ENCODE measurements around the gene STARD8. TPM values are rescaled to one million over a fixed set of nuclear protein-coding genes. Genes with fewer than 3 reads are reported as not detected.

Gene STARD8
- total and polyA plus RNA-seq, 4 donors = 1.8 to 10.7 (median 8.3) TPM

DNA sequence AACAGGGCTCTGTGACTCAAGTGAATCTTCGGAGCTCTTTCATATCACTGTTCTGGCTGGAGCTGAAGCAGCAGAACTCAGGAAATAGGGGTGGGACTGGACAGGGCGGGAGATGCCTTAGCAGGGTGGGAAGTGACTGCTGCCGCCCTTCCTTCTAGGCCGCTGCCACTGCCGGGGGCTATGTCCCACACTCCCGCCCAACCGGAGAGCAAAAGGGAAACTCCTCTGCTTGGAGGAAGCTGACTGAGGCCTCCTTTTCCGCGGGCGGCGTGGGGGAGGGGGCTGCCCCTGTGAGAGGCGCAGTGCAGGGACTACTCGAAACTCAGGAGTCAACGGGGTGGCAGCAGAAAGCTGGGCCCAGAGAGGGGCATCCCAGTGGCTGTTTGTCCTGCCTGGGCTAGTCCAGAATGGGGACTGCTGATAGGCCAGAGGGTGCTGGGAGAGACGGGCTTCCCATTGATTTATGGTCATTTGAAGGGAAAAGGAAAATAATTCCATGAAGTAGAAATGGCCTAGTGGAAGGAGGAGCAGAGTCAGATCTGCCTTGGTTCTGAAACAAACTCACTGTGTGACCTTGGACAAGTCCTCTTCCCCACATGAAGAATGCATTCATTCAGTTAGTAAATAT lies 36.9 kb downstream of the STARD8 start:
- no peak overlapping the region for H3K27ac ChIP-seq (ENCODE audit: low read depth in 1 of 2, low read length in 2 of 2)
- H3K27me3 ChIP-seq (ENCODE audit: control insufficient read depth in 4 of 4, insufficient read depth in 4 of 4, low read length in 3 of 4) = no peaks in the 10 kb centered on the region
- no peak overlapping the region for H3K4me3 ChIP-seq (ENCODE audit: low read depth in 1 of 3, low read length in 3 of 3)
- H3K9me3 ChIP-seq (ENCODE audit: control insufficient read depth in 4 of 4, low read length in 3 of 4) = no peaks in the 10 kb centered on the region
- TF ChIP-seq JUND (IDR thresholded peaks at IDR 0.05) = no peak
- TF ChIP-seq, protein P1, sequence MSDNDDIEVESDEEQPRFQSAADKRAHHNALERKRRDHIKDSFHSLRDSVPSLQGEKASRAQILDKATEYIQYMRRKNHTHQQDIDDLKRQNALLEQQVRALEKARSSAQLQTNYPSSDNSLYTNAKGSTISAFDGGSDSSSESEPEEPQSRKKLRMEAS (IDR thresholded peaks at IDR 0.05) = peak; percentile 56
- TF ChIP-seq EGR1 (IDR thresholded peaks at IDR 0.05; ENCODE audit: low read depth in 2 of 2) = peak in 1 of 2 donors; percentile 29
- TF ChIP-seq NR2F2 (IDR thresholded peaks at IDR 0.05) = peak; percentile 63
- no peak overlapping the region for H3K9ac ChIP-seq (ENCODE audit: low read depth in 1 of 2, low read length in 2 of 2)
- peaks cover 0 to 7% (median 0%) of the 10 kb centered on the region in 4 donors for H3K4me1 ChIP-seq (ENCODE audit: control insufficient read depth in 4 of 4, insufficient read depth in 4 of 4, low read length in 3 of 4)
- DNase-seq (ENCODE audit: low spot score) = peak; percentile 42
- WGBS = 74% methylated on average over 15 of the region's 15 CpGs
- no peaks in the 10 kb centered on the region for H3K36me3 ChIP-seq (ENCODE audit: control insufficient read depth in 4 of 4, insufficient read depth in 3 of 4, low read depth in 1 of 4, low read length in 3 of 4)

DNA sequence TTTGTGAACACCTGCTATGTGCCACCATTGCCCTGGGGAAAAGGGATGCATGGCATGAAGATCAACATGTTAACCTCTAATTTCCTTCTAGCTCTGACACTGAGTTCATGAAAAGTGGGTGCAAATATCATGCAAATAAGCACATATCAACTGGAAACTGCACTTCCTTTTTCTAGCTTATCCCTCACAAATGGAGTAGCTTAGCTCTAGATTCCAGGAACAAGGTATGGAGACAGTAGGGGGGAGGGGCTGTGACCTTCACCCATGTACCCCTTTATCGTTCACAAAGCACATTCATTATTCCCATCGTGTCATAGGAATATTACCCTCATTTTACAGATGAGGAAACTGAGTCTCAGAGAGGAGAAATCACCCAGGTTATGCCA lies 37.4 kb downstream of the STARD8 start:
- TF ChIP-seq SP1 (IDR thresholded peaks at IDR 0.05) (no peak), NR2F2 (IDR thresholded peaks at IDR 0.05) (no peak), RXRA (IDR thresholded peaks at IDR 0.05) (no peak), TAF1 (conservative IDR thresholded peaks at IDR 0.05) (no peak), JUND (IDR thresholded peaks at IDR 0.05) (no peak), HNF4G (IDR thresholded peaks at IDR 0.05) (no peak), HNF4A (conservative IDR thresholded peaks at IDR 0.05) (no peak), FOXA1 (IDR thresholded peaks at IDR 0.05) (no peak), FOXA2 (IDR thresholded peaks at IDR 0.05) (no peak), RAD21 (IDR thresholded peaks at IDR 0.05) (no peak), EGR1 (IDR thresholded peaks at IDR 0.05; ENCODE audit: low read depth in 2 of 2) (no peak), YY1 (IDR thresholded peaks at IDR 0.05) (no peak)
- TF ChIP-seq, protein P2, sequence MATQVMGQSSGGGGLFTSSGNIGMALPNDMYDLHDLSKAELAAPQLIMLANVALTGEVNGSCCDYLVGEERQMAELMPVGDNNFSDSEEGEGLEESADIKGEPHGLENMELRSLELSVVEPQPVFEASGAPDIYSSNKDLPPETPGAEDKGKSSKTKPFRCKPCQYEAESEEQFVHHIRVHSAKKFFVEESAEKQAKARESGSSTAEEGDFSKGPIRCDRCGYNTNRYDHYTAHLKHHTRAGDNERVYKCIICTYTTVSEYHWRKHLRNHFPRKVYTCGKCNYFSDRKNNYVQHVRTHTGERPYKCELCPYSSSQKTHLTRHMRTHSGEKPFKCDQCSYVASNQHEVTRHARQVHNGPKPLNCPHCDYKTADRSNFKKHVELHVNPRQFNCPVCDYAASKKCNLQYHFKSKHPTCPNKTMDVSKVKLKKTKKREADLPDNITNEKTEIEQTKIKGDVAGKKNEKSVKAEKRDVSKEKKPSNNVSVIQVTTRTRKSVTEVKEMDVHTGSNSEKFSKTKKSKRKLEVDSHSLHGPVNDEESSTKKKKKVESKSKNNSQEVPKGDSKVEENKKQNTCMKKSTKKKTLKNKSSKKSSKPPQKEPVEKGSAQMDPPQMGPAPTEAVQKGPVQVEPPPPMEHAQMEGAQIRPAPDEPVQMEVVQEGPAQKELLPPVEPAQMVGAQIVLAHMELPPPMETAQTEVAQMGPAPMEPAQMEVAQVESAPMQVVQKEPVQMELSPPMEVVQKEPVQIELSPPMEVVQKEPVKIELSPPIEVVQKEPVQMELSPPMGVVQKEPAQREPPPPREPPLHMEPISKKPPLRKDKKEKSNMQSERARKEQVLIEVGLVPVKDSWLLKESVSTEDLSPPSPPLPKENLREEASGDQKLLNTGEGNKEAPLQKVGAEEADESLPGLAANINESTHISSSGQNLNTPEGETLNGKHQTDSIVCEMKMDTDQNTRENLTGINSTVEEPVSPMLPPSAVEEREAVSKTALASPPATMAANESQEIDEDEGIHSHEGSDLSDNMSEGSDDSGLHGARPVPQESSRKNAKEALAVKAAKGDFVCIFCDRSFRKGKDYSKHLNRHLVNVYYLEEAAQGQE (IDR thresholded peaks at IDR 0.05) = no peak
- TF ChIP-seq, protein P3, sequence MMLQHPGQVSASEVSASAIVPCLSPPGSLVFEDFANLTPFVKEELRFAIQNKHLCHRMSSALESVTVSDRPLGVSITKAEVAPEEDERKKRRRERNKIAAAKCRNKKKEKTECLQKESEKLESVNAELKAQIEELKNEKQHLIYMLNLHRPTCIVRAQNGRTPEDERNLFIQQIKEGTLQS (IDR thresholded peaks at IDR 0.05) = no peak
- TF ChIP-seq, protein P4, sequence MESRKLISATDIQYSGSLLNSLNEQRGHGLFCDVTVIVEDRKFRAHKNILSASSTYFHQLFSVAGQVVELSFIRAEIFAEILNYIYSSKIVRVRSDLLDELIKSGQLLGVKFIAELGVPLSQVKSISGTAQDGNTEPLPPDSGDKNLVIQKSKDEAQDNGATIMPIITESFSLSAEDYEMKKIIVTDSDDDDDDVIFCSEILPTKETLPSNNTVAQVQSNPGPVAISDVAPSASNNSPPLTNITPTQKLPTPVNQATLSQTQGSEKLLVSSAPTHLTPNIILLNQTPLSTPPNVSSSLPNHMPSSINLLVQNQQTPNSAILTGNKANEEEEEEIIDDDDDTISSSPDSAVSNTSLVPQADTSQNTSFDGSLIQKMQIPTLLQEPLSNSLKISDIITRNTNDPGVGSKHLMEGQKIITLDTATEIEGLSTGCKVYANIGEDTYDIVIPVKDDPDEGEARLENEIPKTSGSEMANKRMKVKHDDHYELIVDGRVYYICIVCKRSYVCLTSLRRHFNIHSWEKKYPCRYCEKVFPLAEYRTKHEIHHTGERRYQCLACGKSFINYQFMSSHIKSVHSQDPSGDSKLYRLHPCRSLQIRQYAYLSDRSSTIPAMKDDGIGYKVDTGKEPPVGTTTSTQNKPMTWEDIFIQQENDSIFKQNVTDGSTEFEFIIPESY (IDR thresholded peaks at IDR 0.05) = no peak
- TF ChIP-seq, protein P5, sequence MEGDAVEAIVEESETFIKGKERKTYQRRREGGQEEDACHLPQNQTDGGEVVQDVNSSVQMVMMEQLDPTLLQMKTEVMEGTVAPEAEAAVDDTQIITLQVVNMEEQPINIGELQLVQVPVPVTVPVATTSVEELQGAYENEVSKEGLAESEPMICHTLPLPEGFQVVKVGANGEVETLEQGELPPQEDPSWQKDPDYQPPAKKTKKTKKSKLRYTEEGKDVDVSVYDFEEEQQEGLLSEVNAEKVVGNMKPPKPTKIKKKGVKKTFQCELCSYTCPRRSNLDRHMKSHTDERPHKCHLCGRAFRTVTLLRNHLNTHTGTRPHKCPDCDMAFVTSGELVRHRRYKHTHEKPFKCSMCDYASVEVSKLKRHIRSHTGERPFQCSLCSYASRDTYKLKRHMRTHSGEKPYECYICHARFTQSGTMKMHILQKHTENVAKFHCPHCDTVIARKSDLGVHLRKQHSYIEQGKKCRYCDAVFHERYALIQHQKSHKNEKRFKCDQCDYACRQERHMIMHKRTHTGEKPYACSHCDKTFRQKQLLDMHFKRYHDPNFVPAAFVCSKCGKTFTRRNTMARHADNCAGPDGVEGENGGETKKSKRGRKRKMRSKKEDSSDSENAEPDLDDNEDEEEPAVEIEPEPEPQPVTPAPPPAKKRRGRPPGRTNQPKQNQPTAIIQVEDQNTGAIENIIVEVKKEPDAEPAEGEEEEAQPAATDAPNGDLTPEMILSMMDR (IDR thresholded peaks at IDR 0.05; ENCODE audit: low read depth, low read length, missing input control) = no peak
- TF ChIP-seq, protein P1 (IDR thresholded peaks at IDR 0.05) = no peak
- no peaks in the 10 kb centered on the region for H3K27me3 ChIP-seq (ENCODE audit: control insufficient read depth in 4 of 4, insufficient read depth in 4 of 4, low read length in 3 of 4)
- no peak overlapping the region for H3K27ac ChIP-seq (ENCODE audit: low read depth in 1 of 2, low read length in 2 of 2)
- no peaks in the 10 kb centered on the region for H3K36me3 ChIP-seq (ENCODE audit: control insufficient read depth in 4 of 4, insufficient read depth in 3 of 4, low read depth in 1 of 4, low read length in 3 of 4)
- H3K9ac ChIP-seq (ENCODE audit: low read depth in 1 of 2, low read length in 2 of 2) = no peak overlapping the region
- peaks cover 0 to 7% (median 0%) of the 10 kb centered on the region in 4 donors for H3K4me1 ChIP-seq (ENCODE audit: control insufficient read depth in 4 of 4, insufficient read depth in 4 of 4, low read length in 3 of 4)
- no peak for DNase-seq (ENCODE audit: low spot score)
- H3K4me3 ChIP-seq (ENCODE audit: low read depth in 1 of 3, low read length in 3 of 3) = no peak overlapping the region
- no peaks in the 10 kb centered on the region for H3K9me3 ChIP-seq (ENCODE audit: control insufficient read depth in 4 of 4, low read length in 3 of 4)
- 87% methylated on average over 2 of the region's 2 CpGs for WGBS

All from liver (tissue), 9 donors.